ENCODE results near the gene SKAP1.
"Not testable (repeated sequence)": the region's sequence is repeated elsewhere in the genome, so short reads cannot be mapped to it uniquely, and the experiment has no call there.

SKAP1 gene

GRCh38 chr17:48459070-48459844 is 29.2 kb upstream of the SKAP1 start:
- no peak overlapping the region for H3K4me3 ChIP-seq (replicated peaks; ENCODE audit: low read depth, low read length)
- TF ChIP-seq, protein P1, sequence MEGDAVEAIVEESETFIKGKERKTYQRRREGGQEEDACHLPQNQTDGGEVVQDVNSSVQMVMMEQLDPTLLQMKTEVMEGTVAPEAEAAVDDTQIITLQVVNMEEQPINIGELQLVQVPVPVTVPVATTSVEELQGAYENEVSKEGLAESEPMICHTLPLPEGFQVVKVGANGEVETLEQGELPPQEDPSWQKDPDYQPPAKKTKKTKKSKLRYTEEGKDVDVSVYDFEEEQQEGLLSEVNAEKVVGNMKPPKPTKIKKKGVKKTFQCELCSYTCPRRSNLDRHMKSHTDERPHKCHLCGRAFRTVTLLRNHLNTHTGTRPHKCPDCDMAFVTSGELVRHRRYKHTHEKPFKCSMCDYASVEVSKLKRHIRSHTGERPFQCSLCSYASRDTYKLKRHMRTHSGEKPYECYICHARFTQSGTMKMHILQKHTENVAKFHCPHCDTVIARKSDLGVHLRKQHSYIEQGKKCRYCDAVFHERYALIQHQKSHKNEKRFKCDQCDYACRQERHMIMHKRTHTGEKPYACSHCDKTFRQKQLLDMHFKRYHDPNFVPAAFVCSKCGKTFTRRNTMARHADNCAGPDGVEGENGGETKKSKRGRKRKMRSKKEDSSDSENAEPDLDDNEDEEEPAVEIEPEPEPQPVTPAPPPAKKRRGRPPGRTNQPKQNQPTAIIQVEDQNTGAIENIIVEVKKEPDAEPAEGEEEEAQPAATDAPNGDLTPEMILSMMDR (IDR thresholded peaks at IDR 0.05; ENCODE audit: low read length, missing control alignments) = no peak
- DNase-seq (ENCODE audit: low read depth) = no peak

DNA sequence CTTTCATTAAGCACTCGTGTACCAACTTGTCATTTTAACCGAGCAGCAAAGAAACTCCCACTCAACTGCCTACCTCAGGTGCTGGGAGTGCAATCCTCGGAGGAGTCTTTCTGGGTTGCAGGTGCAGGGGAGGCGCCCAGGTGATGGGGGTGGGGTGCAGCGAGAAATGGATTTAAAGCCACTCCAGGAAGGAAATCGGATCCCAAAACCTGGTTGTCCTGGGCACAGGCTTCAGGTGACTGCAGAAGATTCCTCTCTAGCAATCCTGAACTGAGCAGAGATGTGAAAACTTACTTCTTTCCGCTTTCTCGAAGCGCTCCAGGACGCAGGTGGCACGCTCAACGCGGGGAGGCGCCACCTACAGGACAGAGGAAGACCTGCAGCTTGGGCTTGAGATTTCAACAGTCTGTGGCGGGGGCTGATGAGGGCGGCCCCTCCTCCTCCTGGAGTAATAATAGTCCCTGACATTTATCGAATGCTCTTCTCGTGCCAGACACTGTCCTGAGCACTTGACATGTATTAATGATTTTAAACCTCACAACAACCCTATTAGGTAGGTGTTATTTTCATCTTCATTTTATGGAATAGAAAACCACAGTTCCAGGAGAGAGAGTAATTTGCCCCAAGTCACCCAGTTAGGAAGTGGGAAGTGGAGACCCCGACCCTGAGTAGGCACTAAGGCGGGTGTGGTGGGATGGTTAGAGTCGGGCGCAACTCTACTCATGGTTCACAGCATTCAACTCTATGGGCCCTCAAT is 27.2 kb upstream of the SKAP1 start:
- no peak overlapping the region for H3K4me3 ChIP-seq (replicated peaks; ENCODE audit: low read depth, low read length)
- TF ChIP-seq, protein P1 (IDR thresholded peaks at IDR 0.05; ENCODE audit: low read length, missing control alignments) = peak; percentile 95
- DNase-seq (ENCODE audit: low read depth) = peak; percentile 64

DNA sequence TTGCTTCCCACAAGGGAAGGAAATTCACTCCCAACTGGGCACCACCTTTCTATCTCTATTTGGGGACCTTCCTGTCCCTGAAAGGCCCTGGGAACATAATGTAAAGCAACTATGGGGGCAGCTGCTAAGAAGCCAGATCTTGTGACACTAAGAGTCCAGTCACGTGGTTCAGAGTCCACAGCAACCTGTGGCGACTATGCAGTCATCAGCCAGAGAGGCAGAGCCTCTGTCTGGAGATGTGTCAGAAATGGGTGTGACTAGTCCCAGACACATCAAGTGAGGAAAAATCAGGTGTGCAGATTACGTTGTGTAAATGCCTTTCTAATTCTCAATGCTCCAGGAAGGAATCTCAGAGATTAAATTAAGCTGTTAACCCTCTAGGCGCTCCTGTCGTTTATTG is 26.6 kb upstream of the SKAP1 start:
- TF ChIP-seq, protein P1 (IDR thresholded peaks at IDR 0.05; ENCODE audit: low read length, missing control alignments) = no peak
- no peak for DNase-seq (ENCODE audit: low read depth)

DNA sequence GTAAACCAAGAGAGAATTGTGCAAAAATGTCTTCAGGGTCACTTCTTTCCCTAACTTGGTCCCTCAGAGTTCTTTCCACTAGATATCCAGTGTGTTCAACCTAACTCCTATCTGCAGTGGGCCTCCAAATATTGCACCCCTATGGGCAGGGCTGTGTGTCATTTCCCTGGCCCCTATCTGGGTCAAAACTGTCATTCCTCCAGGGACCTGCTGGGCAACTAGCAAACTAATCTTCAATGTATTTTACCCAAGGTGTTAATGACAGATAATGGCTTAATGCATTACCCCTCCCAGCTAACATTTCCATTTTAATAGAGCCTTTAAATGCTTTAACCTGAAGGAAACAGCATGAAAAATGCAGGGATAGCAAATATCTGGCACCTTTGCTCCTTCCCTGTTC is 25.8 kb upstream of the SKAP1 start:
- TF ChIP-seq, protein P1 (IDR thresholded peaks at IDR 0.05; ENCODE audit: low read length, missing control alignments) = no peak
- H3K4me3 ChIP-seq (replicated peaks; ENCODE audit: low read depth, low read length) = no peak overlapping the region
- no peak for DNase-seq (ENCODE audit: low read depth)

More for the DNA sequence above, 26.6 kb upstream of the SKAP1 start:
- H3K4me3 ChIP-seq (replicated peaks; ENCODE audit: low read depth, low read length) = no peak overlapping the region

- TF ChIP-seq, protein P1 (IDR thresholded peaks at IDR 0.05; ENCODE audit: low read length, missing control alignments) = no peak
- DNase-seq (ENCODE audit: low read depth) = no peak
- no peak overlapping the region for H3K4me3 ChIP-seq (replicated peaks; ENCODE audit: low read depth, low read length)
Observed at GRCh38 chr17:48453447-48453846, 23.4 kb upstream of the SKAP1 start.

DNA sequence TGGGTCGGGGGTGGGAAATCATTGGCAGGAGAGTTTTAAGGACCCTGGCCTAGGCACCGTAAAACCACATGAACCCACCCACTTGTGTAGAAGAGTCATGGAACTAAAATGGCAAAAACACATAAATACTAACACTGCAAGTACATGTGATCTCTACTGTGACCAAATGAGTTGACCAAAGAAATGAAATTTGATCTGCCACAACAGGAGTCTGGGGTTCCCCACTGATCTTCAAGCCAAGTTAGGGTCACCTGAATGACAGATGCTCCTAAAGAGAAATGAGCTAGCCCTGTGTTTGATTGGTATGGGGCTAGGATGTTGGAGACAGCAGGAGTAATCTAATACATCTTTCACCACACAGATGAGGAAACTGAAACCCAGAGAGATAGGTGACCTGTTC is 21.5 kb upstream of the SKAP1 start:
- H3K4me3 ChIP-seq (replicated peaks; ENCODE audit: low read depth, low read length) = no peak overlapping the region
- TF ChIP-seq, protein P1 (IDR thresholded peaks at IDR 0.05; ENCODE audit: low read length, missing control alignments) = no peak
- no peak for DNase-seq (ENCODE audit: low read depth)

- not testable (repeated sequence) for H3K4me3 ChIP-seq (replicated peaks; ENCODE audit: low read depth, low read length); DNase-seq (ENCODE audit: low read depth)
Observed at GRCh38 chr17:48449335-48449734, 19.3 kb upstream of the SKAP1 start.

Data from fibroblast of pulmonary artery (primary cell).